Measurements from ENCODE around the gene PDCL2. TPM values are rescaled to one million over a fixed set of nuclear protein-coding genes. Genes with fewer than 3 reads are reported as not detected.

The PDCL2 gene
- total and polyA plus RNA-seq, 9 of the 15 experiments (the other 6 are each of a cell fraction or from before 2014, with no cell fraction given): 0.62 to 2.5 (median 1.2) TPM

GRCh38 chr4:55530691-55531090 is 61.4 kb downstream of the PDCL2 start:
- Histone ChIP-seq H2AFZ (ENCODE audit: low read depth, low read length) (no peak overlapping the region), H3K4me1 (replicated peaks in 1 of 2; ENCODE audit: control insufficient read depth in 2 of 2, insufficient read depth in 2 of 2, low read length in 2 of 2) (no peaks in the 10 kb centered on the region), H3K9ac (ENCODE audit: insufficient read depth in 1 of 2, low read depth in 2 of 2, low read length in 2 of 2) (no peak overlapping the region), H3K4me2 (ENCODE audit: insufficient read depth, low read length) (no peak overlapping the region), H3K9me1 (ENCODE audit: control insufficient read depth, insufficient read depth, low read length) (no peaks in the 10 kb centered on the region), H3K27ac (ENCODE audit: extremely low read depth, low read depth, low read length) (no peak overlapping the region), H4K20me1 (replicated peaks; ENCODE audit: control insufficient read depth, insufficient read depth, low read length) (no peaks in the 10 kb centered on the region), H3K9me3 (replicated peaks; ENCODE audit: control insufficient read depth, insufficient read depth, low read depth, low read length) (peaks cover 6% of the 10 kb centered on the region; the same call in 1 of the 2 replicates), H3K36me3 (ENCODE audit: control insufficient read depth, insufficient read depth, low read length) (peaks cover 12% of the 10 kb centered on the region), H3K79me2 (ENCODE audit: control insufficient read depth, insufficient read depth, low read length) (peaks cover 90% of the 10 kb centered on the region), H3K4me3 (no peak overlapping the region), H3K27me3 (ENCODE audit: control insufficient read depth in 2 of 2, insufficient read depth in 2 of 2, low read length in 2 of 2) (no peaks in the 10 kb centered on the region)
- ATAC-seq (no peak), DNase-seq (ENCODE audit: extremely low read depth in 1 of 4, low spot score in 3 of 4) (no peak), FAIRE-seq (no peak)
- ChIA-PET POLR2A (interaction anchor here (1.3 kb wide), 1 partner anchor 11 kb away, joined by 3 read pairs; no protein-coding TSS in a partner anchor), CTCF (ENCODE audit: low intra/inter-chr PET ratio) (no interaction called here)
- BruUV-seq (replicated peaks): no TSS peak
- WGBS (ENCODE audit: insufficient coverage, low coverage, missing lambda C conversion rate): 88% methylated on average over 3 of the region's 4 CpGs
- in situ Hi-C loops (cut with MboI): no loop called here
- no peak for TF ChIP-seq U2AF2 (optimal IDR thresholded peaks at IDR 0.05; ENCODE audit: low read depth, low read length)
- no peak for TF ChIP-seq MYC (IDR thresholded peaks at IDR 0.05; ENCODE audit: low read depth, low read length)
- TF ChIP-seq MYC (CRISPR knock-in tag; IDR thresholded peaks at IDR 0.05; ENCODE audit: borderline replicate concordance, low read depth): no peak
- TF ChIP-seq PTBP1 (IDR thresholded peaks at IDR 0.05; ENCODE audit: low read depth, low read length): no peak
- TF ChIP-seq NR2C1 (IDR thresholded peaks at IDR 0.05): no peak
- TF ChIP-seq NR2C1 (tag; IDR thresholded peaks at IDR 0.05): no peak
- no peak for TF ChIP-seq ARID4B (CRISPR knock-in tag; IDR thresholded peaks at IDR 0.05)
- no peak for TF ChIP-seq MBD1 (CRISPR knock-in tag; IDR thresholded peaks at IDR 0.05)
- TF ChIP-seq HMG20B (CRISPR knock-in tag; IDR thresholded peaks at IDR 0.05): no peak
- TF ChIP-seq FOXJ3 (CRISPR knock-in tag; IDR thresholded peaks at IDR 0.05): no peak
- intact Hi-C loops (cut with micrococcal nuclease): no loop called here

All from K562 (cell line).